Kidney (tissue), 14 donors: Measurements from ENCODE around the gene NEU2. TPM values are rescaled to one million over a fixed set of nuclear protein-coding genes. Genes with fewer than 3 reads are reported as not detected.

Source experiments
- DNase-seq, 5 donors: peaks; one replicate each; pipeline ENCODE4 v3.0.0-alpha.2; 2013 to 2020
- FAIRE-seq: peaks from 2 replicates; lab custom pipeline; 2012; peaks lifted over from hg19 to GRCh38; lab: Jason Lieb, UNC
- H3K27ac ChIP-seq, 2 donors: one replicate each; pipeline ENCODE4 v1.7.0; 2013; ENCODE audit warnings: low read depth in 2 of 2, low read length in 2 of 2, inconsistent platforms in 1 of 2
- H3K27me3 ChIP-seq: one replicate; pipeline ENCODE4 v1.7.1; 2013; ENCODE audit warnings: low read length, inconsistent platforms; ENCODE audit not compliant: control insufficient read depth, insufficient read depth
- H3K36me3 ChIP-seq, 3 donors: one replicate each; pipeline versions ENCODE4 v1.7.0 to v1.7.1; 2013; ENCODE audit warnings: low read length in 3 of 3, control low read depth in 1 of 3, inconsistent platforms in 1 of 3; ENCODE audit not compliant: insufficient read depth in 3 of 3, control insufficient read depth in 2 of 3
- H3K4me1 ChIP-seq, 3 donors: one replicate each; pipeline versions ENCODE4 v1.7.0 to v1.7.1; 2013; ENCODE audit warnings: low read length in 3 of 3, inconsistent platforms in 1 of 3, low read depth in 1 of 3; ENCODE audit not compliant: control insufficient read depth in 2 of 3, insufficient read depth in 2 of 3
- H3K4me3 ChIP-seq, 3 donors: one replicate each; pipeline versions ENCODE4 v1.7.0 to v1.8.1; 2013; ENCODE audit warnings: low read length in 3 of 3, control low read depth in 1 of 3, inconsistent platforms in 1 of 3
- H3K9ac ChIP-seq, 3 donors: one replicate each; pipeline versions ENCODE4 v1.7.0 to v1.7.1; 2013; ENCODE audit warnings: low read length in 3 of 3, control low read depth in 1 of 3, inconsistent platforms in 1 of 3
- H3K9me3 ChIP-seq, 3 donors: one replicate each; pipeline versions ENCODE4 v1.7.0 to v1.7.1; 2013; ENCODE audit warnings: low read length in 3 of 3, control low read depth in 1 of 3, inconsistent platforms in 1 of 3; ENCODE audit not compliant: control insufficient read depth in 2 of 3, insufficient read depth in 1 of 3
- intact Hi-C: fragments of 100-400 bp; cut with DNase I; formaldehyde crosslinking; loops from one replicate; pipeline ENCODE4 v1.11.1; 2022
- polyA plus RNA-seq: library from polyadenylated mRNA; stranded (reverse); fragments of 350-450 nt; fragmentation: Illumina TruSeq; extraction: RNeasy Lipid Tissue Mini Kit (QIAGEN cat#74804); gene quantifications from one replicate; pipeline ENCODE4 v1.2.3, GENCODE V29; 2014; ENCODE audit warnings: low read depth, low replicate concordance; ENCODE audit not compliant: insufficient read depth
- total RNA-seq: library from RNA; stranded (reverse); fragmentation: NEBNext Ultra II Directional; extraction: Animal tissue kit (Norgen Biotek cat#: 25700); gene quantifications from one replicate; pipeline ENCODE4 v1.2.1, GENCODE V29; 2021
- TF ChIP-seq, protein P1 (sequence below): IDR thresholded peaks from 3 replicates; pipeline ENCODE4 v1.5.1; 2012; ENCODE audit warnings: mild to moderate bottlenecking, moderate library complexity, borderline replicate concordance; ENCODE audit not compliant: insufficient read depth; ENCODE audit errors: extremely low read depth
- donor health status: control.
- donor health status: control.
- donor health status: control.
- donor health status: control.
- donor health status: control.
- donor health status: DM: yes; HTN: yes; CAD: no.
- donor health status: Normal renal cell carcinoma (clear cell type).

Gene NEU2
- total and polyA plus RNA-seq, 2 donors from 2014 or later: not detected

DNA sequence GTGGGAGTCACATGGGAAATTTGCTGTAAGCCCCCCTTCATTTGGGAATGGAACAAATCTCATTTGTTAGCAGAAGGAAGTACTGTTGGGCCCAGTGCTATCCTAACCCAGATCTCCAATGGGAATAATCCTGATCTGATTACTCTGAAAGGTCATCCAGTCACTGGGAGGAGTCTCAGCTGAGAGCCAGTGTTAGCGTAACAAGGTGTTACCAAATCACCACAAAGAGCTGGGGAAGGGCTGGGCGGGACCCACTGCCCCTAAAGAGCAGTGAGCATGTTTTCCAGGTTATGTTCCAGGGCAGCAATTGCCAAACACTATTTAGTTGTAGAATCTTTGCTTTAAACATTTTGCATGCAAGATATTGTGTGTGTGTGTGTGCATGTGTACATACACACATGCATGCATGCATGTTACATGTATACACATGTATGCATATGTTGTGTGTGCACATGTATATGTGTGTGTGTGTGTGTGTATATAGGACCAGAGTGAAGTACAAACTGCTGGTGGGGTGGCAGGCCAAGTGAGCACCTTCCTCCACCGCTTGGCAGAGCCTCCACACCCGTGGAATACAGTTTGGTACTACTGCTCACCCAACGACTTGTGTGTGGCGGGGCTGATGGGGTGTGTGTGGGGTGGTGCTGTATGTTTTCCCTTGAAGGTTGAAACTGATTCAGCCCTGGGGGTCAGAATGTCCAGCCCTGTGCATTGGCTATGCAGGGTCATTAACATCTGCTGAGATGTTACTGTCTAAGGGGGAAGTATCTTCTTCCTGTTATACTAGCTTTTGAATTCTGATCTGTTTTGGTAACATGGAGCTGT lies 42.9 kb downstream of the NEU2 start:
- H3K36me3 ChIP-seq: no peaks in the 10 kb centered on the region
- H3K9me3 ChIP-seq: peaks cover 0 to 3% (median 2%) of the 10 kb centered on the region in 3 donors
- DNase-seq (peak in 1 of 5 donors; percentile 2), FAIRE-seq (no peak)
- peaks cover 0 to 10% (median 0%) of the 10 kb centered on the region in 3 donors for H3K4me1 ChIP-seq
- TF ChIP-seq, protein P1, sequence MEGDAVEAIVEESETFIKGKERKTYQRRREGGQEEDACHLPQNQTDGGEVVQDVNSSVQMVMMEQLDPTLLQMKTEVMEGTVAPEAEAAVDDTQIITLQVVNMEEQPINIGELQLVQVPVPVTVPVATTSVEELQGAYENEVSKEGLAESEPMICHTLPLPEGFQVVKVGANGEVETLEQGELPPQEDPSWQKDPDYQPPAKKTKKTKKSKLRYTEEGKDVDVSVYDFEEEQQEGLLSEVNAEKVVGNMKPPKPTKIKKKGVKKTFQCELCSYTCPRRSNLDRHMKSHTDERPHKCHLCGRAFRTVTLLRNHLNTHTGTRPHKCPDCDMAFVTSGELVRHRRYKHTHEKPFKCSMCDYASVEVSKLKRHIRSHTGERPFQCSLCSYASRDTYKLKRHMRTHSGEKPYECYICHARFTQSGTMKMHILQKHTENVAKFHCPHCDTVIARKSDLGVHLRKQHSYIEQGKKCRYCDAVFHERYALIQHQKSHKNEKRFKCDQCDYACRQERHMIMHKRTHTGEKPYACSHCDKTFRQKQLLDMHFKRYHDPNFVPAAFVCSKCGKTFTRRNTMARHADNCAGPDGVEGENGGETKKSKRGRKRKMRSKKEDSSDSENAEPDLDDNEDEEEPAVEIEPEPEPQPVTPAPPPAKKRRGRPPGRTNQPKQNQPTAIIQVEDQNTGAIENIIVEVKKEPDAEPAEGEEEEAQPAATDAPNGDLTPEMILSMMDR: no peak
- H3K27me3 ChIP-seq: no peaks in the 10 kb centered on the region
- no peak overlapping the region for H3K27ac ChIP-seq
- no peak overlapping the region for H3K9ac ChIP-seq
- intact Hi-C loops: no loop called here
- H3K4me3 ChIP-seq: no peak overlapping the region

DNA sequence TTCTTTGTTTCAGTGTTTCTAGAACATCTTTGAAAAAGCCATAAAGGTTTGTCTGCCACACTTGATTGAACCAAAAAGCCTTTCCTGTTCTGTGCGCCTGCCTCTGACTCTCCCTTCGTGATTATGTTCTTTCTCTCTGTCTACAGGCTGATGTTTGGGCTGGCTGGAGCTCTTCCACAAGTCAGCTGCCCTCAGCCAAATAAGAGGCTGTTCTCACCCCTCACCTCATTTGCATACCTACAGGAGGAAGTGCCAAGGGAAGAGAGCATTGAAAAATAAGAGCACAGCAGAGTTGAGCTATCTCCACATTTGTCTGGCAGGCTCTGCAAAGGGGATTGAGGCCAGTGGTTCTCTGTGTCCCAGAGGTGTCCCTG lies 43.5 kb downstream of the NEU2 start:
- intact Hi-C loops: no loop called here
- TF ChIP-seq, protein P1: no peak
- no peak overlapping the region for H3K9ac ChIP-seq
- peaks cover 0 to 12% (median 0%) of the 10 kb centered on the region in 3 donors for H3K4me1 ChIP-seq
- H3K4me3 ChIP-seq: no peak overlapping the region
- H3K9me3 ChIP-seq: peaks cover 0 to 3% (median 2%) of the 10 kb centered on the region in 3 donors
- no peaks in the 10 kb centered on the region for H3K36me3 ChIP-seq
- DNase-seq (peak in 1 of 5 donors; percentile 19), FAIRE-seq (no peak)
- peak overlapping the region in 1 of 2 donors; percentile 54 for H3K27ac ChIP-seq
- H3K27me3 ChIP-seq: no peaks in the 10 kb centered on the region

DNA sequence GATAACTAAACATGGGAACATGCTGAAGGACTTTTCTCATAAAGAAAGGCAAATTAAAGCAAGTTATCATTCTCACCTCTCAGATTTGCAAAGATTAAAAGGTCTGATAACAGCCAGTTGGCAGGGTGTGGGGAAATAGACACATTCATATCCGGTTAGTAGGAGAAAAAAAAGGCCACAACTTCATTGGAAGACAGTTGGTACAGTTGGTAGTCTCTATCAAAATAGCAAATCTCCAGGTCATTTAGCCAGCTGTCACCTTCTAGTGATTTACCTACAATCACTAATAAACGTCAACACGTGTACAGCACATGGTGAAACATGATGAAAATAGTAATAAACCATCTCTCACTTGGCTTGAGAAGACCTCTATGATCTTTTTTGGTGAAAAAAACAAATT lies 44.3 kb downstream of the NEU2 start:
- Histone ChIP-seq H3K27ac (no peak overlapping the region), H3K27me3 (no peaks in the 10 kb centered on the region), H3K4me1 (peaks cover 0 to 12% (median 0%) of the 10 kb centered on the region in 3 donors), H3K36me3 (no peaks in the 10 kb centered on the region), H3K9ac (no peak overlapping the region), H3K4me3 (no peak overlapping the region), H3K9me3 (peaks cover 0 to 3% (median 2%) of the 10 kb centered on the region in 3 donors)
- no peak for FAIRE-seq
- intact Hi-C loops: no loop called here
- DNase-seq: no peak
- TF ChIP-seq, protein P1: no peak
